Activated naive CD4-positive, alpha-beta T cell (primary cell): ENCODE measurements around the gene NACA2.
"Not testable (repeated sequence)": the region's sequence is repeated elsewhere in the genome, so short reads cannot be mapped to it uniquely, and the experiment has no call there.

ENCODE experiments used
- DNase-seq, 4 experiments: peaks; one replicate each; lab custom pipeline; 2025; lab: John Stamatoyannopoulos, UW

The NACA2 gene

DNA sequence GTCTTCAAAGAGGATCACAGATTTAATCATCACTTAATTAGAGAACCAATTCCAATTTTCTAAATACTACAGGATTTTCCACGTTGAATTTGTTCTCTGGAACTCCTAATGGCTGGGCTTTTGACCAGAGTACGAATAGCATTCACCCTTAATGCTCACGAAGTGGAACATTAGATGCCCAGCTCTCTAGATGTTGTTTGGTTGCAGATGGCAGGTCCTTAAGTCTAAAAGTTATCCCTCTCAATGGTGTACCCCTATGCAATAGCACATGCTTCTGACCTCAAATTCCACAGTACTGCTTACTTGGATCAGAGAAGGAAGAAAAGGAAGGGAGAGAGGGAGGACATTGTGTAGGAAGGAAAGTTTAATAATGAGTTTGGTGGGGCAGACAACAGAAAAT, 8.6 kb upstream of the NACA2 start:
- DNase-seq = no peak

GRCh38 chr17:61598014-61598413, 7.0 kb upstream of the NACA2 start:
- DNase-seq = no peak

- DNase-seq = no peak
These were observed 6.6 kb upstream of the NACA2 start for GRCh38 chr17:61597607-61598006.

DNA sequence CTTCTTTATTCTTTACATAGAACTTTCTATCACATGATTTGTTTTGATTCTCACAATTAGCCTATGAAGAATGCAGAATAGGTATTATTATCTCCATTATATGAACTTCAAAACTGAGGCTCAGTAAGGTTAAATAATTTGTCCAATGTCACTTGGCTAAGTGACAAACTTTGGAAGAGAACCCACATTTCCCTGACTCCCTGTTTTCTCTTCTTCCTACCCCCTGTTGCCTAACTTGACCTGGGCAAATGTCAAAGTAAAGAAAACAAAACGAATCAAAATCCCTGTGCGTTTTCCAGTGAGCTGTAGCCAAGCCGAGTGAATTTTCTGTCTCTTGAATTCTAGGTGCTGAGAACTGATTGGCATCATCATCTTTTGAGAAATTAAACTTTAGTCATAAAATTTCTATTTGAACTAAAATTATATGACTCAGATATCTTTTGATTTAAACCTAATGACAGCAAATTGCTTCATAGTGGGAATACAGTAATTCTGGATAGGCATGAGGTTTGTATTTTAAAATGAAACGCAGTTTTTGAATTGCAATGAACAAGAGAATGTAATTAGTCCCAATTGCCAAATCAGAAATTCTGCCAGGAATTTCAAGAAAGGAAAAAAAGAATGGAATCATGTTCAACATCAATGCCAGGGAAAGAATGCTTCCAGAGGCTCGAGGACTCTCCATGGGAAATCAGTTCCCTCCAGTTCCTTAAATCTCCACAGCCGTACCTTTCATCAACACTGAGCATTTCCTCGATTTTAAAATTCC, 4.6 kb upstream of the NACA2 start:
- DNase-seq = no peak

GRCh38 chr17:61594294-61594825, 3.3 kb upstream of the NACA2 start:
- no peak for DNase-seq

DNA sequence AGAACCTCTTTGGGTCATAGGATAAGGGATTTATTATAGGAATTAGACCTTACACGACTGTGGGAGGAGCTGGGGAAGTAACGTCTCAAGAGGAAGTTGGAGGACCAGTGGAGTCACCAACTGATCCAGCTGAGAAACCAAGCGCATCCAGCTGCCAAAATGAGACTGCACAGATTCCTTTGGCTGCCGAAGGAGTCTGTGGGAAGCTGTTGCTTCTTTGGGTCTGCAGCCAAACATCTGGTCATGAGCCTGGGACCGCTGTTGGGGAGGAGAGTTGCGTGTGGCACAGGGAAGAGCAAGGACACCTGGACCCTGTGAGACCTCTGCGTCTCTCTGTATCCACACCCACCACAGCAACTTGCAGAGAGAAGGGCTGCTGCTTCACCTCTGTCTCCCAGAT, 2.4 kb upstream of the NACA2 start:
- no peak for DNase-seq

GRCh38 chr17:61591930-61592329, 911 bp upstream of the NACA2 start:
- no peak for DNase-seq

DNA sequence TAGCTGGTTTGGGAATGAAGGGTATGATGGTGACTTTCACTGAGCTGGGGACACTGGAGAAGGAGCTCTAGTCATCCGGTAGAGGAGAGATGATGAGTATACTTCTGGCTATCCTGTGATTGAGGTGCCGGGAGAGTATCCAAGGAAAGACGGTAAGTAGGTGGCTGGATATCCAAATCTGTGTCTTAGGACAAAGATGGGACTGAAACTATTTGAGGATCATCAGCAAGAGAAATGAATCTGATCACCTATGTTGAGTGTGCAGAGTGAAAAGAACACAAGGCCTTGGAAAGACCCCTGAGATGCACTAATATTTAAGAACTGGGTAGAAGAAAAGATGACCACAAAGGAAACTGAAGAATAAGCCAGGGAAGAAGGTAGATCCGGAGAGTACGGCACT, 1.0 kb downstream of the NACA2 start:
- DNase-seq = no peak

- no peak for DNase-seq
These were observed 3.0 kb downstream of the NACA2 start for GRCh38 chr17:61587807-61588660.

- DNase-seq = no peak
These were observed 3.8 kb downstream of the NACA2 start for GRCh38 chr17:61587242-61587641.

DNA sequence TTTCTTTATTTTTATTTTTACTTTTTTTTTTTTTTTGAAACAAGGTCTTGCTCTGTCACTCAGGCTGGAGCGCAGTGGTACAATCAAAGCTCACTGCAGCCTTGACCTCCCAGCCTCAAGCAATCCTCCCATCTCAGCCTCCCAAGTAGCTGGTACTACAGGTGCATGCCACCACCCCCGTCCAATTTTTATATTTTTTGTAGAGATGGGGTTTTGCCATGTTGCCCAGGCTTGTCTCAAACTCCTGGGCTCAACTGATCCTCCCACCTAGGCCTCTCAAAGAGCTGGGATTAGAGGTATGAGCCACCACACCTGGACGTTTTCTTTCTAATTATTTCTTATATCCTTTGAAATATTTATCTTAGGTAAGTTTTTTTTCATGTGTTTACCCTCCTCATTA, 4.4 kb downstream of the NACA2 start:
- DNase-seq = not testable (repeated sequence)

GRCh38 chr17:61586031-61586566, 4.9 kb downstream of the NACA2 start:
- no peak for DNase-seq

GRCh38 chr17:61584866-61585265, 6.2 kb downstream of the NACA2 start:
- no peak for DNase-seq

- no peak for DNase-seq
These were observed 6.8 kb downstream of the NACA2 start for GRCh38 chr17:61584266-61584665.

GRCh38 chr17:61583660-61584264, 7.3 kb downstream of the NACA2 start:
- DNase-seq = no peak

- DNase-seq = no peak
These were observed 7.8 kb downstream of the NACA2 start for GRCh38 chr17:61583242-61583641.

DNA sequence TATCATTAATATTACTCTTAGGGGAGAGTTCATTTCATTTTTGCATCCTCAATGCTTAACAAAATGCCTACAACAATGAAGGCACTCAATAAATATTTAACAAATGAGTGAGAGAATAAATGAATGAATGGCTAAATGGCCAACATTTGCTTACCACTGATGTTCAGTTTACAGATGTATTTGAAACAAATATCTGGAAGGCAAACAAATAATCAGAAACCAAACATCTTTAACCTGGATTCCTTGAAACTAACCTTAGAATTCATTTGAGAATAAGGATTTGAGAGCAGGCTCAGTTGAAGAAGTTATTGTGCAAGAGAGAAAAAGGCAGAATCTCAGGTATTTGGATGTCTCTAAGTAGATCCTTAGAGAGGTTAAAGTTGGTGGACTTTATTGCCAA, 8.4 kb downstream of the NACA2 start:
- DNase-seq = no peak

- DNase-seq = no peak
These were observed 9.2 kb downstream of the NACA2 start for GRCh38 chr17:61581611-61582349.

GRCh38 chr17:61580502-61580901, 10.5 kb downstream of the NACA2 start:
- DNase-seq = no peak

DNA sequence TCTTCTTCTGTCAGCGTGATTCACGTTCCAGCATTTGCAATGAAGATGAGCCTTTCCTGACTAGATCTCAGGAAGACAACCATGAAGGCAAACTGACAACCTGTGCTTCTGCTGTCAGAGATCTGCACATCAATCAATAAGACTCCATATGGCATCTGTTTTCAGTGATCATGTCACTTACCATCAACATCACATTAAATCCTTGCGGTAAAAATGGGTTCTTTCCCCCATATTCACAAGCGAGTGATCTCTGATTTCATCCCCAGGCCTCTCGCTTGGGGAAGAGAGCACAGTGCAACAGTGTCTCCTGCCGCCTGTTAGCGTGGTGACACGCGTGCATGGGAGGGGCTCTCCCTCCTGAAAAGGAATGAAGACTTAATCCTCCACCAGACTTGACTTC, 11.1 kb downstream of the NACA2 start:
- no peak for DNase-seq

DNA sequence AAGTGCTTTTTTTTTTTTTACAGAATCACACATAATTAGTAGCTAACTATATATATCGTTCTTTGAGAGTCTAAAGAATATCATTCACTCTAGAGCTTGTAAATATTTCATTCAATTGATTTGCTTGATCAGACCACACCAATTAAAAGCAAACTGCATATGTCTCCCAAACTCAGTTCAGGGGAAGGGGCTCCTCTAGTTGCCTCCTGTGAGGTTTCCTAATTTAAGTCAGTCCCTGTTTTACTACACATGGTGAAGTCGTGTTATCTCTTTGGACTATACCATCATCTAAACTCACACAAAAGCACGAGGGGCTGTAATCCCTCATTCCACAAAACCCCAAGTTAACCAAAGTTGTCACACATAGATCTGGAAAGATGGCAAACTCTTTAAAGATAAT, 11.7 kb downstream of the NACA2 start:
- no peak for DNase-seq

DNA sequence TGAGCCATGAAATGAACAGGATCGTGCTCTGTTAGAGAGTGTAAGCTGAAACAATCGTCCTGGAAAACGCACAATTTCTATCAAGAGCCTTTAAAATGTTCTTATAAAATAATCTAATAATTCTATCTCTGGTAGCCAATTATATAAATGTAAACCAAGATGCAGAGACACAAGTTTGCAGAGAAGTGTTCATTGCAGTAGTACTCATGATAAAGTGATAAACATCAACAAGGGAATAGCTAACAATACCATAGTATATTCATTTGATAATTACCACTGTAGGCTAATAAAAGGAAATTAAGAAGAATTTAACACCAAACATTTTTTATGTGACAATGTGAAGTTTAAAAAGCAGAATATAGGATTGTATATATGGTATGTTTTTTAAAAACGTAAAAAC, 12.4 kb downstream of the NACA2 start:
- DNase-seq = no peak
